K562 (cell line): Measurements from ENCODE around the gene WDR49. TPM values are rescaled to one million over a fixed set of nuclear protein-coding genes. Genes with fewer than 3 reads are reported as not detected.

Source experiments
- ATAC-seq: fragments of 200-7000 bp; cut with Tn5 transposase; 3 replicates; pipeline ENCODE4 v1.9.1; 2020; ENCODE audit warnings: moderate library complexity
- BruUV-seq: library from RNA; stranded (reverse); fragments of 400-500 nt; replicated peaks from 2 replicates; lab custom pipeline; 2021; lab: Mats Ljungman, UMichigan
- CTCF ChIA-PET: fragments of 300-600 bp; formaldehyde crosslinking; extraction: SDS; loops from one replicate; lab custom pipeline; 2021; ENCODE audit warnings: low intra/inter-chr PET ratio; lab: Yijun Ruan, JAX
- POLR2A ChIA-PET: fragments of 300-600, 350-650 bp; sonication (Branson Sonifier 250); formaldehyde crosslinking; extraction: SDS; loops from one replicate; lab custom pipeline; 2021; ENCODE audit warnings: antibody characterized with exemption, inconsistent platforms; lab: Yijun Ruan, JAX
- DNase-seq, 4 experiments: peaks; one replicate each; pipeline versions ENCODE4 v3.0.0 to v3.0.0-alpha.2; 2011 to 2018; ENCODE audit warnings: low spot score in 3 of 4, mixed read lengths in 3 of 4; ENCODE audit errors: extremely low read depth in 1 of 4
- FAIRE-seq: peaks from 2 replicates; lab custom pipeline; 2011; peaks lifted over from hg19 to GRCh38; lab: Jason Lieb, UNC
- H2AFZ ChIP-seq: 2 replicates; pipeline ENCODE4 v1.6.0; 2011; ENCODE audit warnings: low read depth, low read length, control low read depth, inconsistent platforms
- H3K27ac ChIP-seq: fragments of 200-600 bp; 3 replicates; pipeline ENCODE4 v1.8.0; 2011; ENCODE audit warnings: low read depth, mild to moderate bottlenecking, control low read depth, inconsistent platforms, low read length, moderate library complexity, mixed read lengths; ENCODE audit errors: extremely low read depth
- H3K27me3 ChIP-seq, 2 experiments: fragments of 300-600 bp in 1 of 2; 2 replicates in 1 of 2; 3 replicates in 1 of 2; pipeline versions ENCODE4 v1.6.0 to v1.8.0; 2011; ENCODE audit warnings: inconsistent platforms in 2 of 2, low read length in 2 of 2, mild to moderate bottlenecking in 1 of 2, mixed read lengths in 1 of 2, moderate library complexity in 1 of 2; ENCODE audit not compliant: control insufficient read depth in 2 of 2, insufficient read depth in 2 of 2
- H3K36me3 ChIP-seq: fragments of 300-600 bp; 3 replicates; pipeline ENCODE4 v1.8.0; 2011; ENCODE audit warnings: mild to moderate bottlenecking, low read length, inconsistent platforms; ENCODE audit not compliant: control insufficient read depth, insufficient read depth
- H3K4me1 ChIP-seq, 2 experiments: fragments of 200-600 bp in 1 of 2; replicated peaks in 1 of 2; 2 replicates in 1 of 2; 3 replicates in 1 of 2; pipeline versions ENCODE4 v1.5.1 to v1.8.0; 2011; ENCODE audit warnings: inconsistent platforms in 2 of 2, low read length in 2 of 2, mild to moderate bottlenecking in 1 of 2, mixed read lengths in 1 of 2, moderate library complexity in 1 of 2; ENCODE audit not compliant: control insufficient read depth in 2 of 2, insufficient read depth in 2 of 2
- H3K4me2 ChIP-seq: 2 replicates; pipeline ENCODE4 v1.6.1; 2011; ENCODE audit warnings: low read length, control low read depth, inconsistent platforms, mixed read lengths; ENCODE audit not compliant: insufficient read depth
- H3K4me3 ChIP-seq: fragments of 200-600 bp; sonication (generic), shearing (Covaris generic); 2 replicates; pipeline ENCODE4 v1.5.1; 2016; ENCODE audit warnings: control low read depth, inconsistent platforms
- H3K79me2 ChIP-seq: fragments of 200-600 bp; 3 replicates; pipeline ENCODE4 v1.8.0; 2011; ENCODE audit warnings: low read length, inconsistent platforms; ENCODE audit not compliant: control insufficient read depth, insufficient read depth
- H3K9ac ChIP-seq, 2 experiments: 2 replicates each; pipeline versions ENCODE4 v1.6.0 to v1.6.1; 2011; ENCODE audit warnings: low read depth in 2 of 2, low read length in 2 of 2, control low read depth in 1 of 2, inconsistent platforms in 1 of 2, mild to moderate bottlenecking in 1 of 2, mixed read lengths in 1 of 2; ENCODE audit not compliant: insufficient read depth in 1 of 2
- H3K9me1 ChIP-seq: one replicate; pipeline ENCODE4 v1.6.0; 2011; ENCODE audit warnings: inconsistent platforms, mild to moderate bottlenecking, low read length, moderate library complexity; ENCODE audit not compliant: control insufficient read depth, insufficient read depth
- H3K9me3 ChIP-seq: replicated peaks from 2 replicates; pipeline ENCODE4 v1.5.1; 2011; ENCODE audit warnings: low read depth, low read length, inconsistent platforms; ENCODE audit not compliant: control insufficient read depth, insufficient read depth
- H4K20me1 ChIP-seq: replicated peaks from 2 replicates; pipeline ENCODE4 v1.6.1; 2011; ENCODE audit warnings: low read length, inconsistent platforms, mixed read lengths; ENCODE audit not compliant: control insufficient read depth, insufficient read depth
- CREB5 ChIP-seq: fragments of 250-450 bp; sonication (Bioruptor Pico); IDR thresholded peaks from 2 replicates; pipeline ENCODE4 v1.5.0; 2020; ENCODE audit warnings: mild to moderate bottlenecking
- CTCF ChIP-seq, 3 experiments: IDR thresholded peaks in 2 of 3; conservative IDR thresholded peaks in 1 of 3; 2 replicates each; pipeline ENCODE4 v1.5.1; 2011 to 2012; ENCODE audit warnings: low read length in 3 of 3, mild to moderate bottlenecking in 3 of 3, control low read depth in 2 of 3, improper control_type of control experiment in 1 of 3, inconsistent platforms in 1 of 3, low read depth in 1 of 3, mixed read lengths in 1 of 3, moderate library complexity in 1 of 3; ENCODE audit not compliant: insufficient read depth in 2 of 3
- ELF4 ChIP-seq: fragments of 450-650 bp; formaldehyde crosslinking; IDR thresholded peaks from 2 replicates; pipeline ENCODE4 v1.4.0; 2022; ENCODE audit warnings: missing genetic modification characterization
- FOXJ2 ChIP-seq: fragments of 200-800 bp; sonication (Bioruptor generic); IDR thresholded peaks from 2 replicates; pipeline ENCODE4 v1.6.1; 2016; ENCODE audit warnings: missing genetic modification characterization, missing compliant biosample characterization
- NR4A1 ChIP-seq, 2 experiments: fragments of 250-450 bp in 1 of 2; fragments of 450-650 bp in 1 of 2; sonication (Bioruptor Pico) in 1 of 2; IDR thresholded peaks; 2 replicates each; pipeline versions ENCODE4 v1.4.0 to v1.6.1; 2016 to 2020; ENCODE audit warnings: mild to moderate bottlenecking in 2 of 2, missing compliant biosample characterization in 1 of 2, missing genetic modification characterization in 1 of 2, moderate library complexity in 1 of 2
- POLR2B ChIP-seq: fragments of 450-650 bp; IDR thresholded peaks from 2 replicates; pipeline ENCODE4 v1.6.1; 2018; ENCODE audit warnings: low read depth; ENCODE audit not compliant: partially characterized antibody
- RHOXF2B ChIP-seq: fragments of 250-450 bp; sonication (Bioruptor Pico); conservative IDR thresholded peaks from 2 replicates; pipeline ENCODE4 v1.5.1; 2021
- SNRNP70 ChIP-seq: fragments of 200-400 bp; formaldehyde crosslinking; optimal IDR thresholded peaks from 2 replicates; pipeline ENCODE3; 2017; ENCODE audit warnings: low read depth, low read length
- THAP12 ChIP-seq: fragments of 250-450 bp; sonication (Bioruptor Pico); IDR thresholded peaks from 2 replicates; pipeline ENCODE4 v1.9.0; 2021; ENCODE audit warnings: mild to moderate bottlenecking, inconsistent platforms
- ZBTB43 ChIP-seq: sonication (generic); formaldehyde crosslinking; IDR thresholded peaks from 2 replicates; pipeline ENCODE4 v1.8.0; 2023; ENCODE audit warnings: mild to moderate bottlenecking, missing genetic modification reagents
- ZNF347 ChIP-seq: fragments of 450-650 bp; formaldehyde crosslinking; IDR thresholded peaks from 2 replicates; pipeline ENCODE4 v1.4.0; 2020; ENCODE audit warnings: low read depth, mild to moderate bottlenecking, moderate library complexity
- ZNF695 ChIP-seq: fragments of 450-650 bp; formaldehyde crosslinking; IDR thresholded peaks from 2 replicates; pipeline ENCODE4 v1.4.0; 2020; ENCODE audit warnings: mild to moderate bottlenecking, moderate library complexity
- WGBS: fragments of 100-300 bp; shearing (Covaris generic); methylation state at CpG from one replicate; pipeline ENCODE4 v1.1.6; 2016; ENCODE audit warnings: low coverage, mixed read lengths; ENCODE audit not compliant: insufficient coverage; ENCODE audit errors: missing lambda C conversion rate; 5-methylcytosine and 5-hydroxymethylcytosine counted together
- in situ Hi-C: fragments of 300-500 bp; cut with MboI; formaldehyde crosslinking; loops from 4 replicates; pipeline ENCODE4 v1.15.0; 2018; ENCODE audit warnings: inconsistent platforms, mixed read lengths
- intact Hi-C: fragments of 100-400 bp; cut with micrococcal nuclease; formaldehyde crosslinking; loops from 2 replicates; pipeline ENCODE4 v1.14.2; 2022
- polyA plus RNA-seq, 8 experiments: library from polyadenylated mRNA; depleted of rRNA in 4 of 8; stranded (reverse) in 5 of 8; unstranded in 3 of 8; fragments of >200 nt; fragmentation: Nextera tagmentation in 2 of 8; fragmentation: Illumina TruSeq in 1 of 8; extraction: Ambion mirVana in 2 of 8; extraction: Trizol in 1 of 8; gene quantifications; 2 replicates each; pipeline versions ENCODE4 v1.2.1 to v1.2.3, GENCODE V29; 2011 to 2014; ENCODE audit warnings: inconsistent platforms in 1 of 8, missing spikeins in 1 of 8
- total RNA-seq, 7 experiments: library from RNA; depleted of rRNA in 6 of 7; stranded (reverse); fragments of >200 nt in 6 of 7; fragmentation: Illumina TruSeq in 2 of 7; extraction: Trizol in 2 of 7; gene quantifications; 2 replicates each; pipeline versions ENCODE4 v1.2.1 to v1.2.3, GENCODE V29; 2011 to 2021; ENCODE audit warnings: low replicate concordance in 1 of 7

The WDR49 gene
- total and polyA plus RNA-seq, 9 of the 15 experiments (the other 6 are each of a cell fraction or from before 2014, with no cell fraction given) = not detected

- in situ Hi-C loops = no loop called here
- H3K27ac ChIP-seq = no peak overlapping the region
- 0% methylated on average over 2 of the region's 2 CpGs for WGBS
- no peak for TF ChIP-seq POLR2B
- no peak for TF ChIP-seq CREB5
- TF ChIP-seq ZNF347 (CRISPR knock-in tag) = no peak
- no peak for TF ChIP-seq RHOXF2B (CRISPR knock-in tag)
- TF ChIP-seq ZNF695 (CRISPR knock-in tag) = no peak
- no peak for TF ChIP-seq SNRNP70
- TF ChIP-seq ZBTB43 (CRISPR knock-in tag) = no peak
- TF ChIP-seq CTCF (IDR thresholded peaks at IDR 0.05 in 2 of 3, conservative IDR thresholded peaks at IDR 0.05 in 1 of 3; ENCODE audit: insufficient read depth in 2 of 3, low read depth in 1 of 3, low read length in 3 of 3) = no peak
- no peak for TF ChIP-seq ELF4 (CRISPR knock-in tag)
- no peak for TF ChIP-seq FOXJ2
- TF ChIP-seq THAP12 (CRISPR knock-in tag) = no peak
- no peak for TF ChIP-seq NR4A1 (CRISPR knock-in tag; IDR thresholded peaks at IDR 0.05)
- no peak for TF ChIP-seq NR4A1 (tag; IDR thresholded peaks at IDR 0.05)
- DNase-seq (no peak), ATAC-seq (no peak), FAIRE-seq (no peak)
- no peaks in the 10 kb centered on the region for H3K27me3 ChIP-seq
- no peaks in the 10 kb centered on the region for H3K4me1 ChIP-seq
- intact Hi-C loops = loop anchor here (1.0 kb wide), 1 partner anchor 15 kb away; no protein-coding TSS in a partner anchor
- no peaks in the 10 kb centered on the region for H3K36me3 ChIP-seq
- no peak overlapping the region for H3K9ac ChIP-seq
- POLR2A ChIA-PET = no interaction called here
- CTCF ChIA-PET = no interaction called here
- H3K9me1 ChIP-seq = no peaks in the 10 kb centered on the region
- H3K9me3 ChIP-seq = no peaks in the 10 kb centered on the region
- no peak overlapping the region for H3K4me2 ChIP-seq
- BruUV-seq = no TSS peak
- H3K4me3 ChIP-seq = no peak overlapping the region
- no peaks in the 10 kb centered on the region for H4K20me1 ChIP-seq
- H2AFZ ChIP-seq = no peak overlapping the region
- no peaks in the 10 kb centered on the region for H3K79me2 ChIP-seq
These were observed 199.9 kb downstream of the WDR49 start for GRCh38 chr3:167453815-167454214.
